Muscle layer of duodenum (tissue), 2 donors: ENCODE data around the gene PABPN1L.

Experiments
- H3K27ac ChIP-seq: one replicate; pipeline ENCODE4 v1.7.0; 2013; ENCODE audit warnings: mild to moderate bottlenecking, low read length
- H3K27me3 ChIP-seq: one replicate; pipeline ENCODE4 v1.7.0; 2013; ENCODE audit warnings: low read depth, mild to moderate bottlenecking, control low read depth, low read length
- H3K36me3 ChIP-seq, 2 donors: one replicate each; pipeline ENCODE4 v1.7.0; 2013; ENCODE audit warnings: low read length in 2 of 2, control low read depth in 1 of 2, mild to moderate bottlenecking in 1 of 2; ENCODE audit not compliant: insufficient read depth in 2 of 2, control insufficient read depth in 1 of 2
- H3K4me1 ChIP-seq, 2 donors: one replicate each; pipeline ENCODE4 v1.7.0; 2013; ENCODE audit warnings: low read length in 2 of 2, mild to moderate bottlenecking in 2 of 2, control low read depth in 1 of 2, moderate library complexity in 1 of 2; ENCODE audit not compliant: insufficient read depth in 2 of 2, control insufficient read depth in 1 of 2
- H3K4me3 ChIP-seq, 2 donors: one replicate each; pipeline ENCODE4 v1.7.0; 2013; ENCODE audit warnings: low read length in 2 of 2, low read depth in 1 of 2, mild to moderate bottlenecking in 1 of 2
- H3K9me3 ChIP-seq, 2 donors: one replicate each; pipeline ENCODE4 v1.7.0; 2013; ENCODE audit warnings: low read length in 2 of 2, control low read depth in 1 of 2, mild to moderate bottlenecking in 1 of 2; ENCODE audit not compliant: control insufficient read depth in 1 of 2
- donor health status: healthy.

PABPN1L gene

GRCh38 chr16:88872650-88873331 is 6.3 kb upstream of the PABPN1L start:
- Histone ChIP-seq H3K4me1 (no peaks in the 10 kb centered on the region), H3K27me3 (no peaks in the 10 kb centered on the region), H3K4me3 (no peak overlapping the region), H3K27ac (no peak overlapping the region), H3K9me3 (no peaks in the 10 kb centered on the region), H3K36me3 (peaks cover 0 to 3% of the 10 kb centered on the region in 2 donors)

- no peaks in the 10 kb centered on the region for H3K4me1 ChIP-seq
- H3K27me3 ChIP-seq = no peaks in the 10 kb centered on the region
- no peaks in the 10 kb centered on the region for H3K9me3 ChIP-seq
- no peak overlapping the region for H3K4me3 ChIP-seq
- H3K36me3 ChIP-seq = no peaks in the 10 kb centered on the region
- no peak overlapping the region for H3K27ac ChIP-seq
These were observed 5.4 kb upstream of the PABPN1L start for GRCh38 chr16:88871730-88872416.

DNA sequence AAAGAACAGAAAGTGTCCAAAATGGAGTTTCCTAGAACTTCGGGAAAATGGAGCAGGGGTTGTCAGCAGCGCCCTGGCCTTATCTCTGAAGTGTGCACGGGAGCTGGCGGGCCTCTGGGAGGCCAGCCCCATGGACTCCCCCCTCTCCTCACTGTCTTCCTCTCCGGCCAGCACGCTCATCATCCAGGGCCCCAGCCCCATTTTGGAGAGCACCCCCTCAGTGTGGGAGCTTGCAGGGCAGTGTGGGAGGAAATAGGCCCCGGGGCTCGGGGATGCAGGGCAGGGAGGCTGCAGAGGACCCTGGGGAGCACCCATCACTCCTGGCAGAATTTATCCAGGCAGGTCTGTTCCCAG is 4.9 kb upstream of the PABPN1L start:
- Histone ChIP-seq H3K9me3 (no peaks in the 10 kb centered on the region), H3K36me3 (no peaks in the 10 kb centered on the region), H3K4me1 (no peaks in the 10 kb centered on the region), H3K4me3 (no peak overlapping the region), H3K27ac (no peak overlapping the region), H3K27me3 (no peaks in the 10 kb centered on the region)

DNA sequence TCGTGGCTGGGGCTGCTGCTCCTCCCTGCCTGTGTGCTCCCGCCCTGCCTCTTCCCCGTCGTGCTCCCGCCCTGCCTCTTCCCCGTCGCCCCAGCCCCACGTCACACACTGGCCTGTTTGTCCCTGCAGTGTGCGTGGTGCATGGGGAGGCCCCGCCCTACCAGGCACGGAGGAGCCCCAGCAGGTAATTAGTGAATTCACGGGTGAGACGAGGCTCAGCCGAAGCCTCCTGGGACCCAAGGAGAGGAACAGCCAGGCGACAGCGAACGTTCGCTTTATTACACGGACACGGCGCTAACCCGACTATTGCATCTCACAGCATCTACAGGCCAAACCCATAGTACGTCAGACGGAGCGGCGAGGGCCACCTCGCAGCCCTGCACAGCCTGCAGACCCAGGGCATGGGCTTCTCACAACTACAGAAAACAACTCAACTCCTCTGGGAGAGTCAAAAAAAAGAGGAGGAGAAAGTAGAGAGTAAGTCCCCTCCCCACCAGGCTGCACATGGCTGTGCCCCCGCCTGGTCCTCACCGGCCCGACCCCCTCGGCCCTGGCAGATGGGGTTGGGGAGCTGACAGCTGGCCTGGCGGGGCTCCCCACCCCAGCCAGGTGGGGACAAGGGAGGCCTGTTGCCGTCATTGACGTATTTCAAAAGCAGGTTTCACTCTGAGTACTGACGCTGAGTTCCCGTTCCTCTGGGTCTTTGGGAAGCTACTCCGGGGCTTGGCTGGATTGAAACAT is 4.3 kb upstream of the PABPN1L start:
- Histone ChIP-seq H3K36me3 (no peaks in the 10 kb centered on the region), H3K27me3 (no peaks in the 10 kb centered on the region), H3K4me3 (peak overlapping the region in 1 of 2 donors; percentile 37)

DNA sequence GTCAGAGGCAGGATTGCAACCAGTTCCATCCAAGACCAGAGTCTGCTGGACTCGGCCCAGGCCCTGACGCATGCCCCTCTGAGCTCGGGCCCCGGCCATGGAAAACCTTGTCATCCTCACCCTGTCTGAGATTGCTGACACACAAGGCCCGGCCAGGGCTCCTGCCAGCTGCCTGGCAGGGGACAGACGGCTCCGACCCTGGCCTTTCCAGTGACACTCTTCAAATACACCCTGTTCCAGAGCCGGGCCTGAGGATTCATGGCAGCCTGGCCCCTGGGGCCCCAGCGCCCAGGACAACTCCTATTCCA is 3.2 kb upstream of the PABPN1L start:
- no peak overlapping the region for H3K27ac ChIP-seq
- no peaks in the 10 kb centered on the region for H3K4me1 ChIP-seq
- no peaks in the 10 kb centered on the region for H3K27me3 ChIP-seq
- H3K36me3 ChIP-seq = no peaks in the 10 kb centered on the region
- H3K9me3 ChIP-seq = no peaks in the 10 kb centered on the region
- H3K4me3 ChIP-seq = no peak overlapping the region

More for the DNA sequence above, 4.3 kb upstream of the PABPN1L start:
- Histone ChIP-seq H3K9me3 (no peaks in the 10 kb centered on the region), H3K4me1 (no peaks in the 10 kb centered on the region), H3K27ac (no peak overlapping the region)

- Histone ChIP-seq H3K9me3 (no peaks in the 10 kb centered on the region), H3K4me1 (no peaks in the 10 kb centered on the region), H3K27me3 (no peaks in the 10 kb centered on the region), H3K36me3 (no peaks in the 10 kb centered on the region), H3K4me3 (no peak overlapping the region), H3K27ac (no peak overlapping the region)
These were observed 2.7 kb upstream of the PABPN1L start for GRCh38 chr16:88868974-88869672.

DNA sequence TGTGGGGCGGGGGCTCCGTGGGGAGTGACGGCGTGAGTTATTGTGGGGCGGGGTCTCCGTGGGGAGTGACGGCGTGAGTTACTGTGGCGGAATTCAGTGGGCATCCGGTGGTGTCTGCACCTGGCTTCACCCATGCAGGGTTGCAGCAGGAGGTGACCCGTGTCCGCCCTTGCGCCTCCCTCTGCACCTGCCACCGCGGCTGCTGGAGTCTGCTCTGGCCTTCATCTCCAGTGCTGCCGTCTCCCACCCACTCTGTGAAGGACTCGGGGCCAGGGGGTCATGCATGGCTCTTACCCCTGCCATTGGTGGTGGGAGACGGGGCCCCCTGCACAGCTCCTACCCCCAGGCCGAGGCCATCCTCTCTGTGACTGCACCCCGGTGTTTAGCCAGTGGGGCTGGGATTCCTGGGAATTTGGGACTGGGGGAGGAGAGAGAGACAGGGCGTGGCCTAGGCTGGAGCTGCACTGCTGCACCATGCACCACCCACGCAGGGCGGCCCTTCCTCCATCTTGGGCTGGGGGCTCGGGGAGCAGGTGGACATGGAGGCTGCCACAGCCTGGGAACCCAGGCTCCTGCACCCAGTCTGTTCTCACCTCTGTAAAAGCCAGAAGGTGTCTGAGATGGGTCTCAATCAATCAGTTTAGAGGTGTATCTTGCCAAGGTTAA is 1.3 kb upstream of the PABPN1L start:
- H3K9me3 ChIP-seq = no peaks in the 10 kb centered on the region
- H3K4me3 ChIP-seq = no peak overlapping the region
- H3K27ac ChIP-seq = no peak overlapping the region
- H3K4me1 ChIP-seq = no peaks in the 10 kb centered on the region
- peaks cover 2 to 6% of the 10 kb centered on the region in 2 donors for H3K36me3 ChIP-seq
- H3K27me3 ChIP-seq = no peaks in the 10 kb centered on the region

DNA sequence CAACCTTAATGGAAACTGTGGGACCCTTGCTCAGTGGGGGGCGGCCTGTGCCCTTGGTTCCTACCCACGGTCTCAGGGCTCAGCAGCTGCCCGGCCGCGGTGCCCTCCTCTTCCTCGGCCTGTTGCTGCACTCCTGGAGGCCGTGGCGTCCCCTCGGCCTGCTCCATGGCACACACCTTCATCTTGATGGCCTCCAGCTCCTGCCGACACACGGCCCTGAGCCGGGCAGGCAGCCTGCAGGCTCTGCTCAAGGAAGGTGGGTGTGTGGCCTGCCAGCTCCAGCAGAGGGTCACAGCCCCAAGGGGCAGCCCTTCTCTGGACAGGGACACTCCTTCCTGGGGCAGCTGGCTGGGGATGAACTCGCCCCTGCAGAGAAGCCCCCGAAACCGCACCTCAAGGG is 718 bp downstream of the PABPN1L start:
- H3K27me3 ChIP-seq = no peaks in the 10 kb centered on the region
- H3K27ac ChIP-seq = no peak overlapping the region
- peaks cover 13 to 26% of the 10 kb centered on the region in 2 donors for H3K36me3 ChIP-seq
- H3K9me3 ChIP-seq = no peaks in the 10 kb centered on the region
- H3K4me3 ChIP-seq = no peak overlapping the region
- no peaks in the 10 kb centered on the region for H3K4me1 ChIP-seq

- no peaks in the 10 kb centered on the region for H3K9me3 ChIP-seq
- no peaks in the 10 kb centered on the region for H3K4me1 ChIP-seq
- H3K36me3 ChIP-seq = peaks cover 16 to 30% of the 10 kb centered on the region in 2 donors
- no peaks in the 10 kb centered on the region for H3K27me3 ChIP-seq
- no peak overlapping the region for H3K27ac ChIP-seq
- no peak overlapping the region for H3K4me3 ChIP-seq
These were observed 1.1 kb downstream of the PABPN1L start for GRCh38 chr16:88865310-88865709.

- no peak overlapping the region for H3K27ac ChIP-seq
These were observed 1.9 kb downstream of the PABPN1L start for GRCh38 chr16:88864521-88864920.

DNA sequence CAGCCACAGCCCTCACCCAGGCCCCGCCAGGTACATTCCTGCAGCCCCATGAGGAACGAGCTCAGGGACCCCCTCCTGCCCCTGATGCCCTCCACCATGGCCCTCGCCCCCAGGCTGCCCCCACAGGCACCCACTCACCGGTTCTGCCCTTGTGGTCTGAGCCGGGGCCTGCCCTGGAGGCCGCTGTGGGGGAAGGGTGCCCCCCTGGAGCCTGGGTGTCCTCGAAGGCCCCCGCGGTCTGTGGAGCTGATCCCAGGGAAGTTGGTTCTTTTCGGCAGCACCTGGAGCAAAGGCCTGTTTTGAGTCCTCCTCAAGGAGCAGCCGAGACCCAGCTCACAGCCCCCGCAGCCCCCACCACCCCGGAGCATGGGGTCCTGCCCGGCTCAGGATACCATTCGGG is 2.4 kb downstream of the PABPN1L start:
- Histone ChIP-seq H3K27me3 (no peaks in the 10 kb centered on the region), H3K27ac (no peak overlapping the region), H3K36me3 (peaks cover 25 to 42% of the 10 kb centered on the region in 2 donors), H3K4me3 (no peak overlapping the region), H3K4me1 (no peaks in the 10 kb centered on the region), H3K9me3 (no peaks in the 10 kb centered on the region)

More at GRCh38 chr16:88864521-88864920, 1.9 kb downstream of the PABPN1L start:
- Histone ChIP-seq H3K4me1 (no peaks in the 10 kb centered on the region), H3K4me3 (no peak overlapping the region), H3K9me3 (no peaks in the 10 kb centered on the region), H3K27me3 (no peaks in the 10 kb centered on the region), H3K36me3 (peaks cover 24 to 38% of the 10 kb centered on the region in 2 donors)
